GF-D8 (cell line): Measurements from ENCODE around the gene DLG2.
"Not testable (repeated sequence)": the region's sequence is repeated elsewhere in the genome, so short reads cannot be mapped to it uniquely, and the experiment has no call there.

ENCODE experiments used
- DNase-seq: peaks from one replicate; lab custom pipeline; 2025; lab: John Stamatoyannopoulos, UW

The DLG2 gene

DNA sequence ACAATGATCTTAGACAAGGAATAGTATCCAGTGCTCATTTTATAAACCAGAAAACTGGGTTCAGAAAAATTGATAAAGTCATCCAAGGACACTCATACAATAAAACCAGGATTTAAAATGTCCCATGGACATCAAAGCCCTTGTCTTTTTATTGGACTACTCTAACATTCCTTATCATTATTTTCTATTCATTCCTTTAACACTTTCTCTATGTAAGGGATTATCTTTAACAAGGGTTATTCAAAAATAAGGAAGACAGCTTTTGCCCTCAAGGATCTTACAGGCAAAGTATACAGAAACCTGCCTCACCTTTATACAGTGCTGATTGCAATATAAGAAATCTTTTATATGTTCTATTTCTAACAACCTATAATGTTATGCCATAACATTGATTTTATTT is 790.8 kb downstream of the DLG2 start:
- DNase-seq: no peak

- DNase-seq: no peak
These were observed 793.6 kb downstream of the DLG2 start for GRCh38 chr11:84833488-84834088.

DNA sequence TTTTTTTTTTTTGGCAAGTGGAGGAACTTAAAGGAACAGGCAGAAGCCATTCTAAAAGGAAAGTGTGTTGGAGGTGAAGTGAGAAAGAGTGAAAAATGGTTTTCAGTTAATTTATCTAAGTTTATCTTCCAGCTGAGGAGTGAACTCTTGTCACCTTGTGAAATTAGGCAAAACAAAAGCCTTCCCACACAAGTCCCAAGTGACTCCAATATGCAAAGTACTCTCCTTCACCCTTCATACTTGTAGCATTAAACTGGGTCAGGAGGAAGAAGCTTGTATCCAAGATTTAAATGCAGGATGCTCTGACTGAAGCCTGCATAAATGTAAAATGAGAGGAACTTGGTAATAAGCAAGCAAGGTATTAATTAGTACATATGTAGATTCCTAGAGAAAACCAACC is 796.8 kb downstream of the DLG2 start:
- no peak for DNase-seq

- DNase-seq: no peak
These were observed 798.0 kb downstream of the DLG2 start for GRCh38 chr11:84829162-84829561.

DNA sequence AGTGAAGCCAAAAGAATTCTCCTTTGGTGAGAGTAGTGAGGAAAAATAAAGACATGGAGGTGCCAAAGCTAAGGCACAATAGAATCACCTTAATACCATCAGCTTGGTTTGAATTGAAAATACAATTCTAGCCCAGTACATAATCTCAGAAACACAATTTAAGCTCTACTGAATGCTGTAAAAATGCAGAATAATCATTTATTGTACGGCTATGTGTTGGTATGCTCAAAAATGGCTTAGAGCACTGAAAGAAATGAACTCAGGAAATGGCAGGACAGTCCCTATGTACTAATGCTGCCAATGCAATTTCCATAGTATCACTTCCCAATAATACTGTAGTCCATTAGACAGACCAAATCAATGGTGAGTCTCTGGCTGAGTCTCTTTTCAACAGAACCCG is 798.5 kb downstream of the DLG2 start:
- no peak for DNase-seq

- no peak for DNase-seq
These were observed 802.0 kb downstream of the DLG2 start for GRCh38 chr11:84825106-84825660.

DNA sequence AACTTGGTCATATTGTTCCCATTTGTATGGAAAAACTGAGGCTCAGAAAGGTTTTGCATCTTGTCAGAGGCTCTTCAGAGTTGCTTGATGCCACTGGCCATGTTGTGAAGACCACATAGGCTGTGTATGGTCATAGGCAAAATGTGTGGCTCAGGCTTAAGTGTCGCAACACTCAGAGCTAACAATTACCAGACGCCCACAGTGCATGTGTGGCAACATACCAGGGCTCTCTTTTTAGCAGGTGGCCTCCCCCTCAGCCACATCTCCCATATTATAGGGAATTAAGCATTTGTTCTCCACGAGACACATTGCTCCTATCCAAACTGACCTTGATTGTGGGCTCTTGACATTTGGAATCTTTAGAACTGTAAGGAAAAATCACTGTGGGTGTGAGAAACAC is 802.5 kb downstream of the DLG2 start:
- no peak for DNase-seq

- DNase-seq: no peak
These were observed 807.6 kb downstream of the DLG2 start for GRCh38 chr11:84819537-84819936.

DNA sequence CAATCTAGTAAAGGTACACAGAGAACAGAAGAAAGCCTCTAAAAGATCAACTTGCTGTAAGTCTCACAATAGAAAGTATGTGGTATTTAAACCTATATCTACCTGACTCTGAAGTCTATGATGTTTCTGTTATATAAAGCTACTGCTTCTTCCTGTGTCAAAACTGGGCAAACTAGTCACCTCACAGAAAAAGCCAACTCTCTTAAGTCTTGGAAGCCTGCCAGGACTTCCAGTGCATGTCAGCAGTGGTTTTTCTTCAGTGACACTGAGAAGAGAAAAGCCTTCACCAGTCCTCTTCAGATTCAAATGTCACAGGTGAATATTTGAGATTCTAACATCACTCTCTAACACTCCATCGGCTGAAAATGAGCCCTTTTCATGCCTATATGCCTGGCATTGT is 808.0 kb downstream of the DLG2 start:
- DNase-seq: no peak

GRCh38 chr11:84817998-84818397 is 809.1 kb downstream of the DLG2 start:
- DNase-seq: no peak

- DNase-seq: no peak
These were observed 814.6 kb downstream of the DLG2 start for GRCh38 chr11:84812471-84812969.

DNA sequence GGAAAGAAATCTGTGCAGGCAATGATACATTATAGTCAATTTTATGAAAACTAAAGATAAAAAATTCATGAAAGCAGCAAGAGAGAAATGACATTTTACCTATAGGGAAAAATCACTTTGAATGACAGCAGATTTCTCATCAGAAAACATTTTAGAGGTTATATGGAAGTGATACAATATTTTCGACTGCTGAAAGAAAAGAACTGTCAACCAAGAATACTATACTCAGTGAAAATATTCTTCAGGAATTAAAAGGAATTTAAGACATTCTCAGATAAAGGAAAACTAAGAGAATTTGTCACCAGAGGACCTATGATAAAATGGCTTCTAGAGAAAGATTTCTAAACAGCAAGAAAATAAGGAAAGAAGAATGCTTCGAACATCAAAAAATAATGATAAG is 820.8 kb downstream of the DLG2 start:
- no peak for DNase-seq

GRCh38 chr11:84804041-84804440 is 823.1 kb downstream of the DLG2 start:
- DNase-seq: no peak

DNA sequence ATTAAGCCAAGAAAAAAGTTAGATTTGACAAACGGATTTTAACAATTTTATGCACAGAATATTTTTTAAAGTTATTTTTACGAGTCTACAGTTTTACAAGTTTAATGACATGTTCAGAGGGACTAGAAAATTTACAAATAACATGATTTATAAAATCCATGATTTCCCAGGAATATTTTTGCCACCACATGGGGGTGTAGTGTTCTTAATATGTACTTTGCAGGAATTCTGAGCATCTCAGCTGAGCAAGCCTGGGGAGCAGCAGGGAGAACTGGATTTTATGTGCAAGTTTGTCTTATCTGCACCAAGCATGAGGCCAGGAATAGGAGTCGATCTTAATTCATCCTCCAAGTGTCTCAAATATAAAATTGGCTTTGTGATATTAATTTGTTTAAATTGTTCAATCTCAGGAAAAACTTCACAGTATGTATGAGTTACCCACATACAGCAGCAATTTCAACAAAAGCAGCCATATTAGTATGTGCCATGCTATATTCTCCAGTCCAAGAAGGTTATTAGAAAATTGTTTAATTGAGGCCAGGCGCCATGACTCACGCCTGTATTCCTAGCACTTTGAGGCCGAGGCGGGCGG is 826.3 kb downstream of the DLG2 start:
- no peak for DNase-seq

DNA sequence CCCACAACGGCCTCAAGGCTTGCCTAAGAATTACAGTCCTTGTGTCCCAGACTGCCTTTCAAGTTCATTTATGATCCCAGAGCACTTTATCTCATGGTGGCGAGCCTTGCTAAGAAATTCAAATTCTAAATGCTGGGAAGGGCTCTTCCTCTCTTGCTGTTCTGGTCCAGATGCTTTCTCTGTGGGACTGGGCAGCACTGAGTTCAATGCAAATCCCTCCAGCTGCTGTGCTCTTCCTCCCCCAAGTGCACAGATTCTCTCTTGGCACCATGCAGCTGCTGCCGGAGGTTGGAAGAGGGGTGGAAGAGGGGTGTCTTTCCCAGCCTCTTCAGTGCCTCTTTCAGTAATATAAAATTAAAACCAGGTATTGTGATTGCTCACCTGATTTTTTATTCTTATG is 828.0 kb downstream of the DLG2 start:
- DNase-seq: no peak

DNA sequence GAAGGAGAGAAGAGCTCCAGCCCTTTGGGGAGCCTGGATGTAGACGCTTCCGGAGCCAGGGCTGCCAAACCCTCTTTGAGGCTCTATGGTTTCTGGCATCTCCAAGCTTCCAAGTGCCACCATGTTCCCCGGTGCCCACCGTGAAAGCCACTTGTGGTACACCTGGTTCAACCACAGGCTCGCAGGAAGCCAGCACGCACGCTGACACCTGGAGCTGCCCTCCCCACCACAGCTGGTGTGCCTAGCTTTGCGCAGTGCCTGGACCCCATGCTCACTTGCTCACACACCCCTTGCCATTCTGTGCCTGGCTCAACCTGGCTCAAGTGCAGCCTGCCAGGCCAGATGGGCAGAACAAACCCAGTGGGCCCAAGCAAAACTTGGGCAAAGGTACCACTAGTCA is 831.4 kb downstream of the DLG2 start:
- no peak for DNase-seq

DNA sequence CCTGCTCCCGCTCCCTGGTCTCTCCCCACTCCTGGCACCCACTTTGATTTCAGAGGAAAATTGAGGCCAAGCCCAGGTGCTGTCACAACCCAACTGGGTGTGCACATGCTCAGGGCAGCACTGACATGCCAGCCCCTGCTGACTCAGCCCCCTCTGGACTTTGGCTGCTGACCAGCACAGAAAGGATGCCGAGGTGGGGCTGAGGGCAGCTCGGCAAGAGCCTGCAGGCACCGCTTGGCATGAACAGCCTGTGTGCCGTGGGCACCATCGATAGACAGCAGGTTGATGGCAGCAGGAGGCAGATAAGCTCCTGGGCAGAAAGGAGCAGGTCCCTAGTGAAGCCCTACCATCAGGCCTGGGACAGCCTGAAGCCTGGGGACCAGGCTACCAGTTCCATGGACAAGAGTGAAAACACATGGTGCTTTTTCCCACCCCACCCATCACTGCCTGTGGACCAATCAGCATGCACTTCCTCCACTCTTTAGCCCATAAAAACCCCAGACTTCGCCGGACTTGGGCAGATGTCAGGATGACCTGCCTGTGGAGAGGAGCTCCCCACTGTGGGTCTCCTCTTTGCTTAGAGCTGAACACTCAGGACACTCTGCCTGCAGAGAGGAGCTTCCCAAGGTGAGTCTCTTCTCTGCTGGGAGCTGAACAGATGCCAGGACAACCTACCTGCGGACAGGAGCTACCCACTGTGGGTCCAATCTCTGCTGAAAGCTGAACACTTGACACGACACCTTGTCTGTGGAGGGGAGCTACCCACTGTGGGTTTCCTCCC is 832.3 kb downstream of the DLG2 start:
- no peak for DNase-seq

DNA sequence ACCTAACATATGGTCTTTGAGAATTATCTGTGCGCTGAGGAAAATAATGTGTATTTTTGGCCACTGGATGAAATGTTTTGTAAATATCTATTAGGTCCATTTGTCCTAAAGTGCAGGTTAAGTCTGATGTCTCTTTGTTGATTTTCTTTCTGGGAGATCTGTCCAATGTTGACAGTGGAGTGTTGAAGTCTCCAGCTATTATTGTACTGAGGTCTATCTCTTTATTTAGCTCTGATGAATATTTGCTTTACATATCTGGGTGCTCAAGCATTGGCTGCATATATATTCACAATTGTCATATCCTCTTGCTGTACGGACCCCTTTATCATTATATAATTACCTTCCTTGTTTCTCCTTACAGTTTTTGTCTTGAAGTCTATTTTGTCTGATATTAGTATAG is 833.8 kb downstream of the DLG2 start:
- no peak for DNase-seq

GRCh38 chr11:84790849-84791427 is 836.2 kb downstream of the DLG2 start:
- no peak for DNase-seq

GRCh38 chr11:84788220-84788619 is 838.9 kb downstream of the DLG2 start:
- no peak for DNase-seq

- DNase-seq: not testable (repeated sequence)
These were observed 843.0 kb downstream of the DLG2 start for GRCh38 chr11:84784158-84784557.

DNA sequence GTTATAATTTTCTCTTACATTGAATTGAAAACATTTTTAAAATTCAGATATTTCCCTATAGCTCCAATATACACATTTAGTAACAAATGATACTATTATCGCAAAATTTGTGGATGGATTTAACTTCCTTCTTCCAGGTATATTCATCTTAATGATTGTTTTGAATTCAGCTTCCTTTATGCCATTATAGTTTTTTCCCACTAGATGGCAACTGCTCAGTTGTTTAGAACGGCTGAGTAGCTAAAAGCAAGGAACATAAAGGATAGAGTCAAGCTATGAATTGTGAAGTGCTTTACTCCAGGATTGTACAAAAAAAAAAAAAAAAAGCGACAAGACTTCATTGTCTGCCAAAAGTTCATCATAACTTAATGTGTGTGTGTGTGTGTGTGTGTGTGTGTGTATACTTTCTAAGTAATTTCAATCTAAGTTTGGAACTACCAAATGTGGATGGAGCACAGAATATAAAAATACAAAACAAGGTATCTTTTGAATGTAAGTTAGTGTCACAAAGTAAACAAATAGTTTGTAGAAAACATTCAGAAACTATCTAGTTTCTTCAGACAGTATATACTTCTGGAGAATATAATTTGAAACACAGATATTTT is 846.4 kb downstream of the DLG2 start:
- peak; percentile 33 for DNase-seq
